GM19240 (cell line): ENCODE data around the gene TOB2.

ENCODE experiments used
- DNase-seq: peaks from one replicate; pipeline ENCODE4 v3.0.0; 2011; ENCODE audit warnings: low spot score; ENCODE audit not compliant: insufficient read length

Gene TOB2

GRCh38 chr22:41446639-41447434, at the start of gene TOB2:
Gene TOB2, minus strand, starts transcription at chr22:41446801. Its CDS starts 9,456 bp downstream, at chr22:41437345.
- DNase-seq = no peak

- DNase-seq = no peak
These were observed 44.9 kb upstream of the TOB2 start for GRCh38 chr22:41491374-41492100.

GRCh38 chr22:41488596-41489385, 42.2 kb upstream of the TOB2 start:
- no peak for DNase-seq

GRCh38 chr22:41488076-41488475, 41.5 kb upstream of the TOB2 start:
- no peak for DNase-seq

GRCh38 chr22:41487037-41487935, 40.7 kb upstream of the TOB2 start:
- DNase-seq = no peak

GRCh38 chr22:41485033-41485432, 38.4 kb upstream of the TOB2 start:
- DNase-seq = no peak

GRCh38 chr22:41482319-41482935, 35.8 kb upstream of the TOB2 start:
- no peak for DNase-seq

GRCh38 chr22:41481925-41482318, 35.3 kb upstream of the TOB2 start:
- no peak for DNase-seq

GRCh38 chr22:41481131-41481830, 34.7 kb upstream of the TOB2 start:
- no peak for DNase-seq

GRCh38 chr22:41480397-41480735, 33.8 kb upstream of the TOB2 start:
- DNase-seq = no peak

GRCh38 chr22:41479671-41480396, 33.2 kb upstream of the TOB2 start:
- DNase-seq = no peak

GRCh38 chr22:41478891-41479521, 32.4 kb upstream of the TOB2 start:
- DNase-seq = no peak

GRCh38 chr22:41478473-41478872, 31.9 kb upstream of the TOB2 start:
- no peak for DNase-seq

GRCh38 chr22:41474872-41475451, 28.4 kb upstream of the TOB2 start:
- DNase-seq = no peak

GRCh38 chr22:41471568-41471967, 25.0 kb upstream of the TOB2 start:
- no peak for DNase-seq

- DNase-seq = no peak
These were observed 24.3 kb upstream of the TOB2 start for GRCh38 chr22:41470886-41471285.

- DNase-seq = no peak
These were observed 22.7 kb upstream of the TOB2 start for GRCh38 chr22:41469218-41469851.
